ENCODE measurements around the gene SLX9.

DNA sequence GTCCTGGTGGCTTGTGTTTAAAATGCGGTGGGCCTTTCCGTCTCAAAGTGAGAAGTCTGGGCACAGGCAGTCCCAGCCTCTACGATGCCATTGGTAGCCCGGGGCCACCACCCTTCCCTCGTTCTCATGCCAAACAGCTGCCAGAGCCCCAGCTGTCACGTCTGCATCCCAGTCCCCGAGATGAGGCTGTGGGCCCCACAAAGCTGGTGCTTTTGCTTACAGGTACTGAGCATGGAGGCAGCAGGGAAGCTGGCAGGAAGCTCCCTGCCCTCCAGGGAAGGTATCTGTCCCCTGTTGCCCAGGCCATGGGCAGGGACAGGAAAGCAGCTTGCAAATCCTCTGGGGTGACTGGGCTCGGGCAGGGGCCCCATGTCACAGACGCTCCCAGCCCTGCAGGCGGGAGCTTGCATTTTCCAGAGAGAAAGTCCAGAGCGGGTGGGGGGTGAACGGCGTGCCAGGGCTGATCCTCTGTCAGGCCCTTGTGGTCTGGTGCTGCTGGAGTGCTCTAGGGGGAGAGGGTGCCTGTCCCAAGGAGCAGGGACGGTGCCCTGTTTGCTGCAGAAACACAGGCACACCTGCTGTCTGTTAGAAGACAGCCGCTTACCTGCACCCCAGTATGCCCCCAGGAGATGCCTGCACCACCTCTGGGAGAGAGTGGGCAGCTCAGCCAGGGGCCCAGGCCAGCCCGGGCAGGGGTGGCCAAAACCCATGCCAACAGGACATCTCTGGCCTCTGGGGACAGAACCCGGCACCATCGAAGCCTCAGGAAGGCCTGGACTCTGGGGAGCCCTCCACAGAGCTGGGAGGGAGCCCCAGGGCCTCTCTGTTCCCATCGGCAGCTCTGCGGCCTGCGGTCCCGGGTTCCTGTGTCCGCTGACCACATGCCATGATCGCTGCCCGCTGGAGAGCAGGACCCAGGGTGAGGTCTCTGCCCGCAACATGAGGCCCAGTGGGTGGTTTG is 45.9 kb downstream of the SLX9 start:
- TF ChIP-seq POLR2AphosphoS5 (IDR thresholded peaks at IDR 0.05; ENCODE audit: low read depth, low read length) (no peak), POLR2A (IDR thresholded peaks at IDR 0.05; ENCODE audit: low read depth, low read length) (no peak), TAF1 (IDR thresholded peaks at IDR 0.05; ENCODE audit: borderline replicate concordance, low read depth, low read length) (no peak)
